Hematopoietic multipotent progenitor cell treated with erythropoietin and hydrocortisone succinate and interleukin-3 and kit ligand, for 15 days (in vitro differentiated cells): Measurements from ENCODE around the gene LLGL2.
A peak's percentile ranks its signal among the peaks of the same experiment; 100 is the strongest.

Experiments used
- DNase-seq: peaks from one replicate; pipeline ENCODE4 v3.0.0-alpha.2; 2015; ENCODE audit warnings: low spot score

Gene LLGL2

GRCh38 chr17:75615301-75615700, 89.8 kb downstream of the LLGL2 start:
- DNase-seq: no peak

GRCh38 chr17:75616521-75617122, 91.1 kb downstream of the LLGL2 start:
- no peak for DNase-seq

- DNase-seq: no peak
These were observed 91.7 kb downstream of the LLGL2 start for GRCh38 chr17:75617218-75617617.

- no peak for DNase-seq
These were observed 92.2 kb downstream of the LLGL2 start for GRCh38 chr17:75617675-75618074.

- peak; percentile 47 for DNase-seq
These were observed 94.3 kb downstream of the LLGL2 start for GRCh38 chr17:75619506-75620431.

- DNase-seq: no peak
These were observed 96.0 kb downstream of the LLGL2 start for GRCh38 chr17:75621489-75621888.

- DNase-seq: no peak
These were observed 96.6 kb downstream of the LLGL2 start for GRCh38 chr17:75622076-75622475.

GRCh38 chr17:75622771-75623273, 97.3 kb downstream of the LLGL2 start:
- no peak for DNase-seq

GRCh38 chr17:75623386-75623785, 97.9 kb downstream of the LLGL2 start:
- no peak for DNase-seq

- DNase-seq: no peak
These were observed 98.5 kb downstream of the LLGL2 start for GRCh38 chr17:75624021-75624420.
